Cardiac septum (tissue), 1 donor: ENCODE data around the gene TTC31. TPM values are rescaled to one million over a fixed set of nuclear protein-coding genes. Genes with fewer than 3 reads are reported as not detected.
A peak's percentile ranks its signal among the peaks of the same experiment; 100 is the strongest.
"Not testable (repeated sequence)": the region's sequence is repeated elsewhere in the genome, so short reads cannot be mapped to it uniquely, and the experiment has no call there.

Experiments
- DNase-seq: peaks from one replicate; pipeline ENCODE4 v3.0.0-alpha.2; 2020; ENCODE audit warnings: low spot score
- intact Hi-C: fragments of 100-400 bp; cut with DNase I; formaldehyde crosslinking; loops from one replicate; pipeline ENCODE4 v1.14.0; 2022
- total RNA-seq: library from RNA; stranded (reverse); fragmentation: NEBNext Ultra II Directional; extraction: Animal tissue kit (Norgen Biotek cat#: 25700); gene quantifications from one replicate; pipeline ENCODE4 v1.2.1, GENCODE V29; 2021
- donor health status: DM: no; HTN: no; CAD: no.

Gene TTC31
- total RNA-seq, 1 donor from 2014 or later: 11.2 TPM

DNA sequence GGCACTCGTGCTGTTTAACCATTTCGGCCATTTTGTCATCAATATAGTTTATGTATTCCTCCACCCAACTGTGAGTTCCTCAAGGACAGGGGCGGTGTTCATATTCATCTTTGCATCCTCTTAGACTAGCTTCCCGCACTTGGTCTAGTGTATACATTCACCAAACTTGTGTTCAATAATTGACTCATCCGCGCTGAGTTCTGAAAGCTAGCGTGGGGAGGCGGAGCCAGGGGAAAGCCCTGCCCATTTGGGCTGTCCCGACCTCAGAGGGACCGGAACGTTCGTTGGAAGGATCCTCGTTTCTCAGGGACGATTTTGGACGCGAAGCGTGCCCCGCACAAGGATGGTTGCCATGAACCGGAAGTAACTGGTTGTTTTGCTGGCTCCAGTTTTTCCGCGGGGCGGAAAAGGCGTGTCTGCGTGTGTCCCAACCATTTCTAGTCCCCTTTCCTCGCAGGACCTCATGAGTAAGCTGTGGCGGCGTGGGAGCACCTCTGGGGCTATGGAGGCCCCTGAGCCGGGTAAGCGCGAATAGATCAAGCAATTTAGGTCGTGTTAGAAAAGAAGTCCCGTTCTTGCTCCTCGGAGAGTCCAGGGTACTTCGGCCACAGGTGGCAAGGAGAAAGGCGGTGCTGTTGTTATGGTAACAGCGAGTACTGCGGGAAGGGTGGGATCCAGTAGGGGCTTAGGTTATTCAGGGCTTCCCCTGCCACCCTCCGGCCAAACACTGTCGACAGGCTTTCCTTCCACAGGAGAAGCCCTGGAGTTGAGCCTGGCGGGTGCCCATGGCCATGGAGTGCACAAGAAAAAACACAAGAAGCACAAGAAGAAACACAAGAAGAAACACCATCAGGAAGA, 28.0 kb upstream of the TTC31 start, which contains the start of gene INO80B:
INO80B (plus strand) TSS at position 434 of the 858 bp plus-strand sequence; CDS start at position 464, 30 bp downstream.
- intact Hi-C loops: loop anchor here (1.0 to 5.0 kb wide), 3 partner anchors 28 to 718 kb away; partner anchors contain the start of genes AUP1, HTRA2, TPRKB and TTC31
- peak; percentile 97 for DNase-seq

GRCh38 chr2:74457129-74457548, 25.7 kb upstream of the TTC31 start:
- intact Hi-C loops: loop anchor here (5.0 kb wide), 1 partner anchor 720 kb away; the partner anchor contains the start of gene TPRKB
- DNase-seq: no peak

DNA sequence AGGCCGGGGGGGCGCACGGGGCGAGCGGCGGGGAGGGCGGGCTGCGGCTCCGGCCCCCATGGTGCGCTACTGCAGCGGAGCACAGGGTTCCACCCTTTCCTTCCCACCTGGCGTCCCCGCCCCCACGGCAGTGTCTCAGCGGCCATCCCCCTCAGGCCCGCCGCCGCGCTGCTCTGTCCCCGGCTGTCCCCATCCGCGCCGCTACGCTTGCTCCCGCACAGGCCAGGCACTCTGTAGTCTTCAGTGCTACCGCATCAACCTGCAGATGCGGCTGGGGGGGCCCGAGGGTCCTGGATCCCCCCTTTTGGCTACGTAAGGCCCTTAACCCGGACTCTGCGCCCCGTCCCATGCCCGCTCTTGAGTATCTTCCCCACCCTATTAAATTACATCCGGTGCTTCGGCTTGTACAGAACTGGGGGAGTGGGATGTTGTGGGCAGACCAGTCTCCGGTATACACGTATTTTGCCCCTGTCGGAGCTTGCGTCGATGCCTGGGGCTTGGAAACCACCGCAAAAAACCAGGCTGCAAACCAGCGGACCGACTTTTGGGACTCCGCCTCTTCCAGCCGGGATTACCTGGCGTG, 25.2 kb upstream of the TTC31 start:
- peak; percentile 82 for DNase-seq

DNA sequence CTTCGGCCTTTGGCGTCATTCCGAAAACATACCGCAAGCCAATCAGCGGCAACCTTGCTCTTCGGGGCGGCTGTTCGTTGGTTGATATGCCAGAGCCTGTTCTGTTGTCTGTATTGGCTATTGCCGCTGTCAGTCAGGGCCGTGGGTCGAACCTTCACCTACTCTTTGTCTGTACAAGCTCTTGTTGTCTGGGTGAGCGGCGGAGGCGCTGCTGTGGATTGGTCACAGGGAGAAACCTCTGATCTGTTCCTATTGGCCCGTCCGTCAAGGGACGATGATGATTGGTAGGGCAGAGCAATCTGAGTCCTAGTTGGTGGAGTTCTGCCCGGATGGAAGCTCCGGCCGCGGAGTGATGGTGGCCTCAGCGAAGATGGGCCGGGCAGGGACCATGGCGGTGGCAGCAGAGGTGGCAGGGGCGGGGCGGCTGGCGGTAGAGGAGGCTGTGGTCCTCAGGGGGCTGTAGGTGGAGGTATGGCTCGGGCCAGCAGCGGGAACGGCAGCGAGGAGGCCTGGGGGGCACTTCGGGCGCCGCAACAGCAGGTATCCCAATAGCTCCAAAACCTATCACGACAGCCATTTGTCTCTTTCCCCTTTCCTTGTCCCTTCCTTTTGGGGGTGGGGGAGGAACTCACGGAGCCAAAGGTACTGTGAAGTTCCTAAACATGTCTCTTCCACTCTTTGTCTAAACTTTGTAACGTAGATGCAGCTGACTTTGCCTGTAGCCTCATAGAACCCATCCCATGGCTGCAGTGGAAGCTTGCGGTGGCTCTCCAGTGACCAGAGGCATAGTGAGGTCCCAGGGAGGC, 24.5 kb upstream of the TTC31 start, which contains the start of gene WBP1:
WBP1 (plus strand) TSS at position 307 of the 806 bp plus-strand sequence; CDS start at position 472, 165 bp downstream.
- peak; percentile 100 for DNase-seq
- intact Hi-C loops: loop anchor here (5.0 kb wide), 1 partner anchor 721 kb away; the partner anchor contains the start of gene TPRKB

More for the DNA sequence above, 25.2 kb upstream of the TTC31 start:
- intact Hi-C loops: loop anchor here (5.0 kb wide), 1 partner anchor 720 kb away; the partner anchor contains the start of gene TPRKB

- no peak for DNase-seq
- intact Hi-C loops: loop anchor here (5.0 kb wide), 1 partner anchor 722 kb away; the partner anchor contains the start of gene TPRKB
Observed at GRCh38 chr2:74458938-74459363, 23.9 kb upstream of the TTC31 start.

DNA sequence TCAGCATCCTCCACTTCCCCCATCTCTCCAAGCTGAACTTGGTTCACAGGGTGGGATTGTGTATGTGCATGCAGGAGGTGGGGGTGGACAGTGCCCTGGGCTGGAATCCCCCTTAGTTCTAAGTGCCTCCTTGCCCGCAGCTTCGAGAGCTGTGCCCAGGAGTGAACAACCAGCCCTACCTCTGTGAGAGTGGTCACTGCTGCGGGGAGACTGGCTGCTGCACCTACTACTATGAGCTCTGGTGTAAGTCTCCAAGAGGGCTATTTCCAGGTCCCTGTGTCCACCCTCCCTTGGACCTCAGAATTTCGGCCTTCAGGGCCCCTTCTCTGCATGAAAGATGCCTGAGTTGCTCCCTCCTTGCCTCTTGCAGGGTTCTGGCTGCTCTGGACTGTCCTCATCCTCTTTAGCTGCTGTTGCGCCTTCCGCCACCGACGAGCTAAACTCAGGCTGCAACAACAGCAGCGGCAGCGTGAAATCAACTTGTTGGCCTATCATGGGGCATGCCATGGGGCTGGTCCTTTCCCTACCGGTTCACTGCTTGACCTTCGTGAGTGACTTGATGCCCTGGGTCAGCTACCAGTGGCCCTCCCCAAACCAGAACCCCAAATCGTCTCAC, 23.3 kb upstream of the TTC31 start:
- intact Hi-C loops: loop anchor here (5.0 kb wide), 1 partner anchor 722 kb away; the partner anchor contains the start of gene TPRKB
- DNase-seq: not testable (repeated sequence)

GRCh38 chr2:74460187-74460586, 22.7 kb upstream of the TTC31 start:
- intact Hi-C loops, DNase-seq: not testable (repeated sequence)

DNA sequence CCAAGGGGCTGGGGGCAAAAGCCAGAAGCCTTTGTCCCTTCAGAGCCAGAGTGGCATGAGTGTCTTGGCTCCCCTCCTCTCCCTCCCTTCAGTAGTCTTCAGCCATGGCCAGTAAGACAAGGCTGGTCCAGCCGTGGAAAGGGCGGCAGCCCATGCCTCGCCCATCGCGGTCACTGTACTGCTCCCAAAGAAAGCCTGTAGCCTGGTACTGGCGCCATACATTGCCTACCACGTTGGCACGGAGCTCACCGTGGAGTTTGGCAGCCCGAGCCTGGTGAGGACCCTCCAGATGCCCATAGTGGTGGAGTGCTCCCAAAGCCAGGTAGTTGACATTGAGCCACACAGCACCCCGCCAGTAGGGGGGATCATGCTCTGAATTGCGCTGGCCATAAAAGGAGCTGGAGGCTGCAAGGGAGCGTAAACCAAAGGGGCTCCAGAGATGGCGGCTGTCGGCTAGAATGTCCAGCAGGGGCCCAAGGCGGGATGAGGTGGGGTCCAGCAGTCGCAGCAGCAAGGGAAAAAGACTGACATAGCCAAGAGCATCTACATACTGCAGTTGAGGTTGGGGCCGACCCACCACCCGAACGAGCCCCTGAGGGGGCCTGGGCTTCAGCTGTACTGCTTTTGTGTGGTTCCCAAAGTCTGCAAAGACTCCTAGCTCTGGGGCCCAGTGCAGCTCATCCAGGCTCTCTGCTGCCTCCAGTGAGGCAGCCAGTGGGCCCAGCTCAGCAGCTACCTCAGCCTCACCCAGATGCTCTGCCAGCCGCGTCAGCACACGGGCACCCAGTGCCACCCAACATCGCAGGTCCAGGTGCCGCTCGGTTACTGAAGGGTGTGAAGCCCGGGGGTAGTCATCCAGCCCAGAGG, 21.5 kb upstream of the TTC31 start:
- intact Hi-C loops: no loop called here
- no peak for DNase-seq

- intact Hi-C loops: no loop called here
- no peak for DNase-seq
Observed at GRCh38 chr2:74462054-74462785, 20.7 kb upstream of the TTC31 start.

DNA sequence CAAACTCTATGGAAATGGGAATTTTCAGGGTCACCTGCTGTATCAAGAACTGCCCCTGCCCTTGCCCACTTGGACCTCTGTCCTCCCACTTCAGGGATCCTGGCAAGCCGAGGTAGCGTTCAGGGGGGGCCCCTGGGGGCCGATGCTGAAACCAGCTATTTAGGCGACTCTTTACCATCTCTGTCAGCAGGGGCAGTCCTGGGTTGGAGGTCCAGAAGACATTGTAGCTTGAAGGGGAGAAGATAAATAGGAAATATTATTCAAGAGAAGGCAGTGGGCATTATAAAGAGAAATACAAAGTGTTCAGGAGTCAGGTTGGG, 20.1 kb upstream of the TTC31 start:
- DNase-seq: no peak
- intact Hi-C loops: no loop called here

DNA sequence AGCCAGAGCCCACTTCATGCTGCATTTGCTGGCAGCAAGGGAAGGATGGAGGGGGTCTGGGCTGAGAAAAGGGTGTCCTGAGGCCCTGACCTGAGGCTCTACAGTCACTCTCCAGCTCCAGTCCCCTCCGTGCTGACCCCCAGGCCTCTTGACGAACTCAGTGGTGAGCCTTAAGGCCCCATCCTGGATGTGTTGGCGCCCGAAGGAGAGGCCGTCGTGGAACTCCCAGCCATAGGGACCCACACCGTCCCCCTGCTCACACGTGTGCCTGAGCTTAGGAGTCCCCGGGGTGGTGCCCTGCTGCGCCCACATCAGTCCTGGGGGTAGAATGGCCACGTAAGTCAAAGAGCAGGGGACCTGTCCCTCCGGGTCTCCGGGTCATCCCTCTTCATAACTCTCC, 18.5 kb upstream of the TTC31 start:
- intact Hi-C loops: no loop called here
- no peak for DNase-seq

- DNase-seq, intact Hi-C loops: not testable (repeated sequence)
Observed at GRCh38 chr2:74470742-74471141, 12.1 kb upstream of the TTC31 start.

GRCh38 chr2:74471332-74472065, 11.4 kb upstream of the TTC31 start:
- no peak for DNase-seq
- intact Hi-C loops: no loop called here

GRCh38 chr2:74472086-74472944, 10.6 kb upstream of the TTC31 start, which contains the start of gene MRPL53:
Gene MRPL53 (minus strand): TSS chr2:74472680. CDS start chr2:74472660, 20 bp downstream.
- intact Hi-C loops: no loop called here
- DNase-seq: peak; percentile 97

DNA sequence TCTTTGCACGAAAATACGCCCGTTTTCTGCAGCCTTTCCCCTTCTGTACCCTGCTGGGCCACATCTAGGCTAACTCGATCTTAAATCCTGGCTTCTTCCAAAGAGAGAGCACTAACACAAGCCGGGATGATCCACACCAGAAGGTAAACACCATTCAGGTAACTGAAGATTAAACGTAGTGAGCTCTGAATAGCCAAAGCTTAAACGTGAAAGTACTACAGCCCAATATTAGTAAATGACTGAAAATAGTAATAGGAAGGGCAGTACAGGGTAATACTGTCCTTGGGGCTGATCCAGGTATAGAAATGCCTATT, 10.0 kb upstream of the TTC31 start:
- DNase-seq: no peak
- intact Hi-C loops: no loop called here

DNA sequence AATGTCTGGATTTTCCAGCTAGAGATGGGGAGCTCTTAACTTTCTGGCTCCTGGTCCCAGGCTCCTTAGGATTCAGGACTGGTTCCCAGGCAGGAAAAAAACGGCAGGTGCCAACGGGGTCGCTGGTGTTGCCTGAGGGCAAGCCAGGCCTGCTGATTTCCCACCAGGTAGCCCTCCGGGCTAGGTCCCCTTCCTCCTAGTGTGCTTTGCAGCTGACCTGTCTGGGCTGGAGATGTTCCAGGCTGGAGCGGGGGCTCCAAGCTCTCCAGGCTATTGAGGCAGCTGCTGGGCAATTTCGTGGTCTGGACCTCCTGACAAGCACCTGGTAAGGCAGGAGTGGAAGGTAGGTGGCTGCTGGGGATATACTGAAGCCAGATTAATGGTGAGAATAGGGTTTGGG, 8.4 kb upstream of the TTC31 start:
- intact Hi-C loops: no loop called here
- no peak for DNase-seq
